Mesodermal cell (in vitro differentiated cells): ENCODE results near the gene RNH1.
A peak's percentile ranks its signal among the peaks of the same experiment; 100 is the strongest.

Source experiments
- H3K27ac ChIP-seq: 2 replicates; pipeline ENCODE4 v1.7.0; 2013; ENCODE audit warnings: mild to moderate bottlenecking, low read depth, low read length, moderate library complexity; ENCODE audit not compliant: severe bottlenecking
- H3K36me3 ChIP-seq: 2 replicates; pipeline ENCODE4 v1.7.1; 2013; ENCODE audit warnings: mild to moderate bottlenecking, low read length, moderate library complexity; ENCODE audit not compliant: control insufficient read depth, insufficient read depth
- H3K4me1 ChIP-seq: one replicate; pipeline ENCODE4 v1.7.1; 2013; ENCODE audit warnings: mild to moderate bottlenecking, low read length; ENCODE audit not compliant: insufficient read depth, control insufficient read depth, poor library complexity, severe bottlenecking
- H3K4me3 ChIP-seq: 2 replicates; pipeline ENCODE4 v1.7.0; 2013; ENCODE audit warnings: low read length, control low read depth, mild to moderate bottlenecking; ENCODE audit not compliant: insufficient read depth, poor library complexity, severe bottlenecking; ENCODE audit errors: extremely low read depth
- H3K9me3 ChIP-seq: 2 replicates; pipeline ENCODE4 v1.7.1; 2013; ENCODE audit warnings: mild to moderate bottlenecking, low read length, moderate library complexity; ENCODE audit not compliant: control insufficient read depth
- WGBS, 2 experiments: methylation state at CpG; one replicate each; pipeline ENCODE4 v1.1.5; 2013; ENCODE audit warnings: missing lambda C conversion rate in 2 of 2; ENCODE audit not compliant: insufficient coverage in 2 of 2; 5-methylcytosine and 5-hydroxymethylcytosine counted together

Gene RNH1

GRCh38 chr11:453564-453963 is 53.5 kb downstream of the RNH1 start:
- H3K27ac ChIP-seq = no peak overlapping the region
- 97 to 98% methylated on average over 13 of the region's 13 CpGs for WGBS, 2 experiments
- no peaks in the 10 kb centered on the region for H3K9me3 ChIP-seq
- peaks cover 19% of the 10 kb centered on the region for H3K4me1 ChIP-seq
- no peak overlapping the region for H3K4me3 ChIP-seq
- peaks cover 55% of the 10 kb centered on the region for H3K36me3 ChIP-seq

DNA sequence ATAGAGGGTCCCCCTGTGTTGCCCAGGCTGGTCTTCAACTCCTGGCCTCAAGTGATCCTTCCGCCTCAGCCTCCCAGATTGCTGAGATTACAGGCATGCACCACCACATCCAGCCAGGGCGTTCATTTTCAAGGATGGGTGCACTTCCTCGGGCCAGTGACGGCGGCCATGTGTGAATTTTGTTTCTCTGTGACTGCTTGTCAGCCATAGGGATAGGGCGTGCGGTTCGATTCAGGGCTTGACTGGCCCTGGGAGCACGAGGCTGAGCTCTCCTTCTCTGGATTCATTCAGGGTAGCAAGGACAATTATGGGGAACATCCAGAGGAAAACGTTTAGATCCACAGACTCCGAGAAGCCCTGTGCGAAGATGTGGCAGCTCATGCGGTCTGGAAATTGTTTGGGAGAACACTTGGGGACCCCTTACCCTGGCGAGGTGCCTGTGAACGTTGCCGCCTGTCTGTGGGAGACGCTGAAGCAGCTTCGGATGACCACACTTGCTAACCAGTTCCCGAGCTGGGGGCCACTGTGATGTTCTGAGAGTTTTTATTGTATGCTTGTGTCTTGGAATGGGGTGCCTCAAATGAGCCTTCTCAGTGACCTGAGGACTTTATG is 54.0 kb downstream of the RNH1 start:
- Histone ChIP-seq H3K27ac (no peak overlapping the region), H3K36me3 (peaks cover 55% of the 10 kb centered on the region), H3K9me3 (no peaks in the 10 kb centered on the region), H3K4me3 (no peak overlapping the region), H3K4me1 (peaks cover 19% of the 10 kb centered on the region)
- WGBS, 2 experiments = 94 to 95% methylated on average over 16 to 19 of the region's 19 CpGs

DNA sequence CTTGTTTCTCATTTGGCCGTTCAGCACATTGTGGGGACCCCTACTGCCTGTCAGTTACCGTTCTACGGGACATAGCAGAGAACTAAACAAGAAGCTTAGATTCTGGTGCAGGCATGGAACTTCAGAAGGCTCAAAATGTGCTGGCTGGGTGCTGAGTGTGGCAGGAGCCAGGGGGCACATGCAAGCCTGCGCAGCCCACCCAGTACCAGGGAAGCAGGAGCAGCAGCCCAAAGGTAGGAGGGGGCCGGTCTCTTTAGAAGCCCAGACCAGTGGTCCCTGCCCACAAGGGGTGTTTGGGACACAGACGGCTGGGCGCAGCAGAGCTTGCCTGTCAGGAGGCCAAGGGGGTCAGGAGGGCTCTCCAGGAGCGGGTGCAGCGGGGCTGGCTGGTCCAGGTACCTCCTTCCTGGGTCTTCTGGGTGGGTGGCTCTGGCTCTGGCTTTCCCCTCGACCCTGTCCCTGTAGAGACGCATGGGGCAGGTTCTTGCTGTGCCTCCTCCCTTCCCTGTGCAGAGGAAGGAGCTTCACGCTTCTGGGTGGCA is 54.8 kb downstream of the RNH1 start:
- WGBS, 2 experiments = 96% methylated on average over 12 of the region's 12 CpGs
- H3K36me3 ChIP-seq = peaks cover 51% of the 10 kb centered on the region
- no peak overlapping the region for H3K4me3 ChIP-seq
- no peaks in the 10 kb centered on the region for H3K9me3 ChIP-seq
- H3K4me1 ChIP-seq = peaks cover 19% of the 10 kb centered on the region
- H3K27ac ChIP-seq = no peak overlapping the region

DNA sequence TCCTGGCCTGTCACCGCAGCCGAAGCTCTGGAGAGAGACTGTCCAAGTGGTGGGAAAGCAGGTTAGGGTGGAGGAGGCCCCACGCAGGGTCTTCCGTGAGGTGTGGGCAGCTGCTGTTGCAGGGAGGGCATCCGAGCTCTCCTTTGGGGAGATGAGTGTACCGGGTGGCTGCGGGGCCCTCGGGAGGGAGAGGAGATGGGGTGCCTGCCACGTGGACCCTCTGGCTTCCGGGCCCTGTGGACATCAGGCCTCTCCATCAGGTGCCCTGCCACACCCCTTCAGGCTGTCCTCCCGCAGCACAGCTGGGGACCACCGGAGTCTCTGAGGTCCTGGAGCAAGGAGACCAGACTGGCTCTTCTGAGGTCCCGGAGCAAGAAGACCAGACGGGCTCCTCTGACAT is 55.3 kb downstream of the RNH1 start:
- peaks cover 47% of the 10 kb centered on the region for H3K36me3 ChIP-seq
- peak overlapping the region; percentile 82 for H3K4me3 ChIP-seq

DNA sequence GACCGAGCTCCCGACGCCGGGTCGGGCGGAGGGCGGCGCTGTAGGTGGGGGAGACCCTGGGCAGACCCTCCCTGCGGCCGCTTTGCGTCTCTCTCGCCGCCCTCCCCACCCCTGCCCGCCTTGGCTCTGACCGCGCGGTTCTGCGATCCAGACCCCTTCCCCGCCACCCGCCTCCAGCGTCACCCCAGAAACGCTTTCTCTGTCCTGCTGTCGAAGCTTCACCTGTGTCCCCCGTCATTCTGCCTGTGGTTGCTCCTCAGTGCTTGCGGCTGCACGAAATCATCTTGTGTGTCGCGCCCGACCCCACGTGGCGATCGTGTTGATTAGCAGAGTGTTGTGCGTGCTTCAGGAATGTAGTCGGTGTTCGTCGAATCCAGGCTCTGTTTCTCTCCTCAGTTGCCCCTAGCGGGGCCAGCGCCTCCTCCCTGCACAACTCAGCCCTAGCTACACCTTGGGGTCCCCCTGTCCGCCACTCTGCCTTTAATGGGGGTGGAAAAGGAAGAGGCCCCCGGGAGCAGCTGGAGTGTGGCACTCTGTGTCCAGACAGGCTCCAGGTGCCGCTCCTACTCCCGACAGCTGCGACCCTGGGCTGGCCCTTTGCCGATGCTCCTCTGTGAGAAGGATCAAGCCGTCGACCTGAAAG is 56.1 kb downstream of the RNH1 start:
- peaks cover 40% of the 10 kb centered on the region for H3K36me3 ChIP-seq
- H3K4me1 ChIP-seq = peaks cover 26% of the 10 kb centered on the region
- peak overlapping the region; percentile 82 for H3K4me3 ChIP-seq
- H3K27ac ChIP-seq = no peak overlapping the region
- H3K9me3 ChIP-seq = no peaks in the 10 kb centered on the region
- WGBS, 2 experiments = 7% methylated on average over 40 to 43 of the region's 46 CpGs

More for the DNA sequence above, 55.3 kb downstream of the RNH1 start:
- 93 to 97% methylated on average over 9 to 14 of the region's 14 CpGs for WGBS, 2 experiments
- H3K9me3 ChIP-seq = no peaks in the 10 kb centered on the region
- no peak overlapping the region for H3K27ac ChIP-seq
- peaks cover 22% of the 10 kb centered on the region for H3K4me1 ChIP-seq

- Histone ChIP-seq H3K36me3 (peaks cover 37% of the 10 kb centered on the region), H3K4me3 (peak within 1 kb of the TSS; percentile 82), H3K27ac (peak within 1 kb of the TSS; percentile 81), H3K4me1 (peaks cover 24% of the 10 kb centered on the region), H3K9me3 (no peaks in the 10 kb centered on the region)
- WGBS, 2 experiments = 1 to 4% methylated on average over 86 to 88 of the region's 108 CpGs
These were observed 56.9 kb downstream of the RNH1 start, which contains the start of gene PTDSS2 for GRCh38 chr11:449889-450808. Gene PTDSS2 (plus strand): TSS chr11:450279. CDS start chr11:450456, 177 bp downstream.

- Histone ChIP-seq H3K9me3 (no peaks in the 10 kb centered on the region), H3K27ac (peak overlapping the region; percentile 79), H3K4me1 (peaks cover 24% of the 10 kb centered on the region), H3K4me3 (peak overlapping the region; percentile 56), H3K36me3 (peaks cover 19% of the 10 kb centered on the region)
- WGBS, 2 experiments = 7 to 11% methylated on average over 40 to 52 of the region's 55 CpGs
These were observed 58.9 kb downstream of the RNH1 start for GRCh38 chr11:447923-448731.

DNA sequence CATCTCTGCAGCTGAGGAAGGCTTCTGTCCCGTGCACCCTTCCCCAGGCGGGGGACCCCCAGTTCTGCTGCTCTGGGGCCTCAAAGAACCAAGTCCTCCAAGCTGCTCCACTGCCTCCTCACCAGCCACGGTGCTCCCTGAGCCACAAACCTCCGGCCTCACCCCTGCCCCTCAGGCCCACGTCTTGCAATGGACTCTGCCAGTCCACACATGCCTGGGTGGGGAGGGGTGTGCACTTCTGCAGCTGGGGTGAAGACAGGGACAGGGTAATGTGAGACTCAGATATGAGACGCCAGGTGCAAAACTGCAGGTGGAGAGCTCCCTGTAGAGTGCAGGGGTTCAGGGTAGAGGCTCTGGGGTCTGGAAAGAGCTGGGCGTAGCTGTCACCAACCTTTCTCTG is 60.2 kb downstream of the RNH1 start:
- no peak overlapping the region for H3K27ac ChIP-seq
- H3K4me3 ChIP-seq = no peak overlapping the region
- no peaks in the 10 kb centered on the region for H3K9me3 ChIP-seq
- WGBS, 2 experiments = 91 to 98% methylated on average over 5 to 6 of the region's 7 CpGs
- peaks cover 6% of the 10 kb centered on the region for H3K36me3 ChIP-seq
- H3K4me1 ChIP-seq = peaks cover 21% of the 10 kb centered on the region

DNA sequence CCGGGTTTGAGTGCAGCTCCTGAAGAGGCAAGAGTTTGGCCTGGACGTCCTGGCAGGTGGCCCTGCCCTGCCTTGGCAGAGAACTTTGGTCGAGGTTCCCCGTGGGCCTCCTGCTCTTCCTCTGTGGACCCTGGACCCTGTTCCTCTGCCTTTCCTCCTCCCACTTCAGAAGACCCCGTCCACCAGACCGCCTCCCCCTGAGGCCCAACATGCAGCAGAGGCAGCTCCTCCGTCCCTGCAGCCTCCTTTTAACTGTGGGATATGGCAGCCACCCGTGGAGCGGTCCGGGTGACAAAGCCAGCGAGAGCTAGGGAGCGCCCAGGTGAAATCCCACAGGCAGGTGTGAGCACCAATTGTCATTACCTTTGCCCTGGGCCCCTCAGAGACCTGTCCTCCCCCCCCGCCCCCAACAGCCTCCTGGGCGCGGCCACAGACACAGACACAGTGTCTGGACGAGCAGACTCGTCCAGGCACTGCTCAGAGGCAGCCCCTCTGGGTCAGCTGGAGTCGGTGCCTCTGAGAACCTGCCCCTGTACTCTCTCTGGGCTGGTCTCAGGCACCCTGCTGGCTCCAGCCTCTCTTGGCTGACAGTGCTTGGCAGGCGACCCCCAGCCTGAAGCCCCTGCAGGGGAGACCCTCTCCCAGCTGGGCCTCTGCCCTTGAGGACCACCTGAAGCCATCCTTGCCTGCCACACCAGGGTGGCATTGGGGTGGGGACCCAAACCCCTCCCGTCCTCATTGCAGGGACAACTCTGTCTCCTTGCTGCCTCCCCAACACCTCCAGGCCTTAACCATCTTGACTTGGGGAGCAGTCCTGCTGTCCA is 61.1 kb downstream of the RNH1 start:
- Histone ChIP-seq H3K4me1 (peaks cover 12% of the 10 kb centered on the region), H3K9me3 (no peaks in the 10 kb centered on the region), H3K27ac (no peak overlapping the region), H3K4me3 (no peak overlapping the region), H3K36me3 (no peaks in the 10 kb centered on the region)
- WGBS, 2 experiments = 80 to 89% methylated on average over 16 to 18 of the region's 20 CpGs
